ENCODE data around the gene NKAIN2.

Gene NKAIN2

DNA sequence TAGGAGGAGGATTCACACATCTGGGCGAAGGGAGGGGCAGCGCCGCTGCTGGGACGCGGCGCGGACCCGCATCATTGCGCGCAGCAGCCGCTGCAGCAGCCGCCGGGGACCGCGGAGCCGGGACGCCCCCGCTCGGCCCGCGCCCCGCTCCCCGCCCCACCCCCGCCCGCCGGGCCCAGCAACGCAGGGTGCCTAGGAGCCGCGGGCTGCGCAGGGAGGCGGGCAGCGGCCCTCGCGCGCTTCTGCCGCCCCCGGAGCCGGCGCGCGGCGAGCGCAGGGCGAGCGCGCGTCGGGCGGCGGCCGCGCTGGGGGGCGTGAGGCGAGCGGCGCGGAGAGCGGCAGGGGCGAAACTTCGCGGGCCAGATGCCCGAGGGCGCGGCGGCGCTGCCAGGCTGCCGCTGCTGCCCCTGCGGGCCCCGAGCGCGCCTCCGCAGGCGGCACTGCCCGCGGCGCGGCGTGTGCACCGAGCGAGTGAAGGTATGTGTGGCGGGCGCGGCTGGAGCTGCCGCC is at the start of gene NKAIN2:
NKAIN2 (plus strand) TSS at position 362 of the 510 bp plus-strand sequence.
- TF ChIP-seq Cebpa-rat (IDR thresholded peaks at IDR 0.05), result no peak
- Histone ChIP-seq H3K9ac (peak within 1 kb of the TSS; percentile 48; the same call in 1 of the 2 replicates), H3K27me3 (peaks cover 40% of the 10 kb centered on the region), H4K20me1 (no peaks in the 10 kb centered on the region), H3K27ac (no peak within 1 kb of the TSS), H3K4me2 (peak within 1 kb of the TSS; percentile 98), H3K4me1 (0 out of 2 replicates have a peak, but pooled peaks cover 4% of the 10 kb centered on the region), H3K36me3 (no peaks in the 10 kb centered on the region), H3K9me3 (no peaks in the 10 kb centered on the region), H3K4me3 (peak within 1 kb of the TSS; percentile 77)

DNA sequence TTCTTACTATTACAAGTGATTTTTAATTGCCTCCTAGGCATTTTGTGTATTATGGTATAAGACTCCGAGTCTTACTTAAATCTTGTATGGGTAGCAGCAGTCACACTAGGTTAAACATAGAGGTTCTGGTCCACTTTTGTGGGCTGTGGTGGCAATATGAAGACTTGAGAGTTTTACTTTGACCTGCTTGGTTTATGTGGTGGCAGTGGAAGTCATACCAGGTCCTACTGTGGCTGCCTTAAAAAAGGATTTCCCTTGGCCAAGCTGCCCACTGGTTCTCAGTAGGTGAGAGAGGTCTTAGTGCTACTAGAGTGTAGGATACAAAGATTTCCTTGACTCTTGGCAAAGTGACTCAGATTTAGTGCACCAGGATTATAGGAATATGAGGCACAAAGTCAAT is 44.2 kb upstream of the NKAIN2 start:
- no peaks in the 10 kb centered on the region for H4K20me1 ChIP-seq
- no peak overlapping the region for H3K4me2 ChIP-seq

DNA sequence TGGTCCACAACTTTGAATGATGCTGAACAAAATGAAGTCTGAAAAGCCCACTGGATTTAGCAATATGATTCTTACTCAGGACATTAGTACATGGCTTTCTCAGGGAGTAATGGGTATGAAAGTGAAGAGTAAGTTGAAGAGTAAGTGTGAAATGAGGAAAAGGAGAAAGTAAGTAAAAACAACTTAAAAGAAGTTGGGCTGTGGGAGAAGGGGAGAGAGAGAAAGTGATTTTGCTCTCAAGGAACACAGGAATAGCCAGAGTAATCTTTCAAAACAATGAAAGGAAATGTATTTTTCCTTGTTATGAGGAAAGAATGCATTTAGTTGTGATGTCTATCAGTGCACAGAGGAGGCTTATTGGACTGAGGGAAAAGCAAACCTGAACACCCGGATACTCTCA is 39.8 kb upstream of the NKAIN2 start:
- Histone ChIP-seq H3K27ac (no peak overlapping the region), H3K27me3 (no peaks in the 10 kb centered on the region), H3K9me3 (no peaks in the 10 kb centered on the region), H3K4me1 (no peaks in the 10 kb centered on the region), H3K36me3 (no peaks in the 10 kb centered on the region), H3K4me3 (no peak overlapping the region), H4K20me1 (no peaks in the 10 kb centered on the region), H3K9ac (no peak overlapping the region), H3K4me2 (no peak overlapping the region)
- TF ChIP-seq Cebpa-rat (IDR thresholded peaks at IDR 0.05), result no peak

More for the DNA sequence above, 44.2 kb upstream of the NKAIN2 start:
- Histone ChIP-seq H3K9me3 (no peaks in the 10 kb centered on the region), H3K27ac (no peak overlapping the region), H3K27me3 (no peaks in the 10 kb centered on the region), H3K36me3 (no peaks in the 10 kb centered on the region), H3K9ac (no peak overlapping the region), H3K4me1 (no peaks in the 10 kb centered on the region), H3K4me3 (no peak overlapping the region)
- TF ChIP-seq Cebpa-rat (IDR thresholded peaks at IDR 0.05), result no peak

GRCh38 chr6:123764722-123765121 is 38.9 kb upstream of the NKAIN2 start:
- no peaks in the 10 kb centered on the region for H3K4me1 ChIP-seq
- H3K9ac ChIP-seq, result no peak overlapping the region
- no peak for TF ChIP-seq Cebpa-rat (IDR thresholded peaks at IDR 0.05)
- no peak overlapping the region for H3K27ac ChIP-seq
- H4K20me1 ChIP-seq, result no peaks in the 10 kb centered on the region
- H3K4me3 ChIP-seq, result no peak overlapping the region
- H3K27me3 ChIP-seq, result no peaks in the 10 kb centered on the region
- no peak overlapping the region for H3K4me2 ChIP-seq
- no peaks in the 10 kb centered on the region for H3K9me3 ChIP-seq
- no peaks in the 10 kb centered on the region for H3K36me3 ChIP-seq

GRCh38 chr6:123768921-123769320 is 34.7 kb upstream of the NKAIN2 start:
- no peak for TF ChIP-seq Cebpa-rat (IDR thresholded peaks at IDR 0.05)
- Histone ChIP-seq H4K20me1 (no peaks in the 10 kb centered on the region), H3K36me3 (no peaks in the 10 kb centered on the region), H3K4me1 (no peaks in the 10 kb centered on the region), H3K27ac (no peak overlapping the region), H3K9ac (no peak overlapping the region), H3K9me3 (no peaks in the 10 kb centered on the region), H3K4me3 (no peak overlapping the region), H3K4me2 (no peak overlapping the region), H3K27me3 (no peaks in the 10 kb centered on the region)

- no peaks in the 10 kb centered on the region for H3K36me3 ChIP-seq
- no peak overlapping the region for H3K4me2 ChIP-seq
- H3K27ac ChIP-seq, result no peak overlapping the region
- TF ChIP-seq Cebpa-rat (IDR thresholded peaks at IDR 0.05), result no peak
- H4K20me1 ChIP-seq, result no peaks in the 10 kb centered on the region
- H3K4me3 ChIP-seq, result no peak overlapping the region
- H3K9me3 ChIP-seq, result no peaks in the 10 kb centered on the region
- H3K4me1 ChIP-seq, result no peaks in the 10 kb centered on the region
- no peak overlapping the region for H3K9ac ChIP-seq
- H3K27me3 ChIP-seq, result no peaks in the 10 kb centered on the region
Observed at GRCh38 chr6:123769431-123769830, 34.2 kb upstream of the NKAIN2 start.

- TF ChIP-seq Cebpa-rat (IDR thresholded peaks at IDR 0.05), result no peak
- H3K4me3 ChIP-seq, result no peak overlapping the region
- no peak overlapping the region for H3K27ac ChIP-seq
- H3K4me2 ChIP-seq, result no peak overlapping the region
- no peaks in the 10 kb centered on the region for H3K4me1 ChIP-seq
- H3K9me3 ChIP-seq, result no peaks in the 10 kb centered on the region
- no peaks in the 10 kb centered on the region for H4K20me1 ChIP-seq
- H3K27me3 ChIP-seq, result no peaks in the 10 kb centered on the region
- no peak overlapping the region for H3K9ac ChIP-seq
- no peaks in the 10 kb centered on the region for H3K36me3 ChIP-seq
Observed at GRCh38 chr6:123770247-123770949, 33.3 kb upstream of the NKAIN2 start.

DNA sequence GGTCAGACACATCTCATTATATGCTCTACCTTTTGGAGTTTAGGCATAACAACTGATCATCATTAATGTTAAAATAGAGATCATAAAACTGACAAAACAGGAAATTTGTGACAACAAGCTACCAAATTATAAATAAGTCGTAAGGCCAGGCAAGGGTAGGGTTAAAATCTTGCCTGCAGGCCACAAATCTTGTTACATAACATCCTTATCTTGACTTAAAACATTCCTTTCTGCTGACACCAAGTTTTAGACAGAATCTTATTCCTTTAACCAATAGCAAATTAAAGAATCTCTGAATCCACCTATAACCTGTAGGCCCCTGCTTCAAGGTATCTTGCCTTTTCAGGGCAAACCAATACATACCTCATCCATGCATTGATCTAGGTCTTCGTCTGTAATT is 32.5 kb upstream of the NKAIN2 start:
- no peaks in the 10 kb centered on the region for H3K4me1 ChIP-seq
- no peak for TF ChIP-seq Cebpa-rat (IDR thresholded peaks at IDR 0.05)
- H3K4me2 ChIP-seq, result no peak overlapping the region
- no peak overlapping the region for H3K4me3 ChIP-seq
- H3K27me3 ChIP-seq, result no peaks in the 10 kb centered on the region
- no peaks in the 10 kb centered on the region for H4K20me1 ChIP-seq
- no peaks in the 10 kb centered on the region for H3K36me3 ChIP-seq
- no peaks in the 10 kb centered on the region for H3K9me3 ChIP-seq
- no peak overlapping the region for H3K9ac ChIP-seq
- H3K27ac ChIP-seq, result no peak overlapping the region

DNA sequence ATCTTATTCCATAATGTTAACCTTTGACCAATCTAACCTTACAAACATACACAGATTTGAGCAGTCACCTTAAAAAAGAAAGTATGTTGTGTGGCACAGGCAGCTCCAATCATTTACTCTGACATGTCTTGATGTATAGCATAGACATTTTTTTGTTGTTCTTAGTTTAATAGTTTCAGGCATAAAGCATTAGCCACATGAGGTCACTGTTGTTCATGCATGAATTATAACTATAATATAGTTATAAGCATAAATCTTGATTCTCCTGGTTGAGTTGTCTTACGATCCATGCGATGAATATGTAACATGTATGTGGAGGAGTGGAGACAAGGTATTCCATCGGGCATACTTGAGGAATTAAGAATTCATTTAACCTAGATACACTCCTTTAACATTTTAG is 26.1 kb upstream of the NKAIN2 start:
- H3K4me2 ChIP-seq, result no peak overlapping the region
- H3K4me3 ChIP-seq, result no peak overlapping the region

GRCh38 chr6:123780021-123780420 is 23.6 kb upstream of the NKAIN2 start:
- TF ChIP-seq Cebpa-rat (IDR thresholded peaks at IDR 0.05), result no peak
- no peaks in the 10 kb centered on the region for H4K20me1 ChIP-seq
- H3K36me3 ChIP-seq, result no peaks in the 10 kb centered on the region
- no peak overlapping the region for H3K4me3 ChIP-seq
- no peaks in the 10 kb centered on the region for H3K9me3 ChIP-seq
- no peak overlapping the region for H3K4me2 ChIP-seq
- no peaks in the 10 kb centered on the region for H3K27me3 ChIP-seq
- H3K4me1 ChIP-seq, result no peaks in the 10 kb centered on the region
- H3K9ac ChIP-seq, result no peak overlapping the region
- H3K27ac ChIP-seq, result no peak overlapping the region

More for the DNA sequence above, 26.1 kb upstream of the NKAIN2 start:
- Histone ChIP-seq H3K9ac (no peak overlapping the region), H4K20me1 (no peaks in the 10 kb centered on the region), H3K27me3 (no peaks in the 10 kb centered on the region), H3K27ac (no peak overlapping the region), H3K9me3 (no peaks in the 10 kb centered on the region), H3K36me3 (no peaks in the 10 kb centered on the region), H3K4me1 (no peaks in the 10 kb centered on the region)
- TF ChIP-seq Cebpa-rat (IDR thresholded peaks at IDR 0.05), result no peak
